NCI-H1694 (cell line): ENCODE results near the gene SGSH.

Experiments used
- DNase-seq: peaks from one replicate; lab custom pipeline; 2025; lab: John Stamatoyannopoulos, UW

Gene SGSH

GRCh38 chr17:80227156-80227555 is 7.0 kb upstream of the SGSH start:
- no peak for DNase-seq

GRCh38 chr17:80225230-80225629 is 5.1 kb upstream of the SGSH start:
- no peak for DNase-seq

GRCh38 chr17:80224683-80225082 is 4.5 kb upstream of the SGSH start:
- DNase-seq = no peak

- DNase-seq = no peak
These were observed 3.8 kb upstream of the SGSH start for GRCh38 chr17:80223838-80224497.

- no peak for DNase-seq
These were observed 3.1 kb upstream of the SGSH start for GRCh38 chr17:80223142-80223815.

GRCh38 chr17:80222376-80223141 is 2.4 kb upstream of the SGSH start:
- DNase-seq = no peak

GRCh38 chr17:80221351-80222105 is 1.4 kb upstream of the SGSH start:
- DNase-seq = no peak

- no peak for DNase-seq
These were observed 643 bp upstream of the SGSH start for GRCh38 chr17:80220736-80221215.

- DNase-seq = no peak
These were observed 425 bp downstream of the SGSH start for GRCh38 chr17:80219763-80220053.

GRCh38 chr17:80219013-80219762 is 945 bp downstream of the SGSH start:
- DNase-seq = peak; percentile 25

GRCh38 chr17:80218391-80218790 is 1.7 kb downstream of the SGSH start:
- no peak for DNase-seq

- no peak for DNase-seq
These were observed 2.3 kb downstream of the SGSH start for GRCh38 chr17:80217703-80218362.

- no peak for DNase-seq
These were observed 3.4 kb downstream of the SGSH start for GRCh38 chr17:80216473-80217456.

- DNase-seq = no peak
These were observed 5.3 kb downstream of the SGSH start for GRCh38 chr17:80214878-80215210.

- DNase-seq = no peak
These were observed 5.9 kb downstream of the SGSH start for GRCh38 chr17:80214012-80214877.

- DNase-seq = no peak
These were observed 6.5 kb downstream of the SGSH start for GRCh38 chr17:80213643-80213975.

GRCh38 chr17:80212962-80213642 is 7.0 kb downstream of the SGSH start:
- no peak for DNase-seq

- DNase-seq = no peak
These were observed 7.6 kb downstream of the SGSH start for GRCh38 chr17:80212511-80212910.

GRCh38 chr17:80212109-80212508 is 8.0 kb downstream of the SGSH start:
- DNase-seq = no peak
